Left lung (tissue), 10 donors: Measurements from ENCODE around the gene CLPSL1. TPM values are rescaled to one million over a fixed set of nuclear protein-coding genes. Genes with fewer than 3 reads are reported as not detected.

Experiments
- ATAC-seq: fragments of 200-7000 bp; cut with Tn5 transposase; one replicate; pipeline ENCODE4 v1.9.1; 2020; ENCODE audit warnings: moderate library complexity
- DNase-seq, 4 donors: peaks; one replicate each; pipeline ENCODE4 v3.0.0-alpha.2; 2013 to 2020
- H3K27ac ChIP-seq, 2 donors: fragments of 200-600 bp; sonication (generic) in 1 of 2; one replicate each; pipeline versions ENCODE4 v1.5.0 to v1.8.0; 2020 to 2021
- H3K27me3 ChIP-seq, 2 donors: fragments of 200-600 bp; sonication (generic) in 1 of 2; one replicate each; pipeline versions ENCODE4 v1.5.0 to v1.8.0; 2020 to 2021
- H3K36me3 ChIP-seq, 2 donors: fragments of 200-600 bp; sonication (generic) in 1 of 2; one replicate each; pipeline versions ENCODE4 v1.5.0 to v1.8.0; 2020 to 2021
- H3K4me1 ChIP-seq, 2 donors: fragments of 200-600 bp; one replicate each; pipeline ENCODE4 v1.8.0; 2021
- H3K4me3 ChIP-seq, 2 donors: fragments of 200-600 bp; sonication (generic) in 1 of 2; one replicate each; pipeline versions ENCODE4 v1.5.0 to v1.8.0; 2020 to 2021; ENCODE audit warnings: mild to moderate bottlenecking in 1 of 2
- H3K9me3 ChIP-seq, 2 donors: fragments of 200-600 bp; sonication (generic) in 1 of 2; one replicate each; pipeline versions ENCODE4 v1.5.0 to v1.8.0; 2020 to 2021
- intact Hi-C, 2 donors: fragments of 100-400 bp; cut with DNase I; formaldehyde crosslinking; loops; one replicate each; pipeline versions ENCODE4 v1.11.2 to v1.14.2; 2022
- polyA plus RNA-seq, 6 donors: library from polyadenylated mRNA; unstranded; fragments of 120-200 nt; gene quantifications; one replicate each; pipeline ENCODE4 v1.2.1, GENCODE V29; 2013; ENCODE audit not compliant: insufficient read length in 6 of 6
- total RNA-seq, 2 donors: library from RNA; stranded (reverse); fragmentation: NEBNext Ultra II Directional; extraction: Animal tissue kit (Norgen Biotek cat#: 25700); gene quantifications; one replicate each; pipeline ENCODE4 v1.2.1, GENCODE V29; 2021
- TF ChIP-seq, protein P1 (sequence below), 2 donors: fragments of 200-600 bp; sonication (generic) in 1 of 2; IDR thresholded peaks; one replicate each; pipeline versions ENCODE4 v1.5.0 to v1.8.0; 2021; ENCODE audit warnings: antibody characterized with exemption in 2 of 2
- donor health status: DM: no; HTN: yes; CAD: no.
- donor health status: DM: no; HTN: no; CAD: no.

The CLPSL1 gene
- total and polyA plus RNA-seq, 8 donors: not detected

DNA sequence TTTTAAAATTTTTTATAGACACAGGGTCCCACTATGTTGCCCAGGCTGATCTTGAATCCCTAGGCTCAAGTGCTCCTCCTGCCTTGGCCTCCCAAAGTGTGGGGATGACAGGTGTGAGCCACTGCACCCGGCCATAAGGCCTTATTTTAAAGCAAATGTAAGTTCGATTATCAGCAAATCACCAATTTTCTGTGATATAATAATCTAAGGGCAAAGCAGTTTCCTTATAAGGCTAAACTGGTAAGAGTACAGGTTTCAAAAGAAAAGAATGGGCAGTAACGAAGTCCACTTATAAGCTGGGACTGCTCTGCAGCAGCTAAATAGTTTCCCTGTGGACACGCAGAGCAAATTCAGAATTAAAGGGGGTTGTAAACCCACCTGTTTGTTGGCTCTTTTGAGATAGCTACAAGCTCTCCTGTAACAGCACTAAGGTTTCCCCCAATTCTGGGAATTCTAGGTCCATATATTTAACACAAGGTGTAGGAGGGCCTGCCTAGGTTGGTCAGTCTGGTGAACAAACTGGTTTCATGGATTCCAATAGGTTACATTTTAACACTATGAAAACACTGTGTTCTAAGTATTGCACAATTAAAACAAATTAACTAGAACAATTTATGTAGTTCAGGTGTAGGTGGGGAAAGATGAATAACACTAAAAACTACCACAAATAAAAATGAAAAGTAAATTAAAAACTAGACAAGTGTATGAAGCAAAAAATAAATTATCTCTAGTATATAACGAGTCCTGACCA lies 50.6 kb downstream of the CLPSL1 start:
- TF ChIP-seq, protein P1, sequence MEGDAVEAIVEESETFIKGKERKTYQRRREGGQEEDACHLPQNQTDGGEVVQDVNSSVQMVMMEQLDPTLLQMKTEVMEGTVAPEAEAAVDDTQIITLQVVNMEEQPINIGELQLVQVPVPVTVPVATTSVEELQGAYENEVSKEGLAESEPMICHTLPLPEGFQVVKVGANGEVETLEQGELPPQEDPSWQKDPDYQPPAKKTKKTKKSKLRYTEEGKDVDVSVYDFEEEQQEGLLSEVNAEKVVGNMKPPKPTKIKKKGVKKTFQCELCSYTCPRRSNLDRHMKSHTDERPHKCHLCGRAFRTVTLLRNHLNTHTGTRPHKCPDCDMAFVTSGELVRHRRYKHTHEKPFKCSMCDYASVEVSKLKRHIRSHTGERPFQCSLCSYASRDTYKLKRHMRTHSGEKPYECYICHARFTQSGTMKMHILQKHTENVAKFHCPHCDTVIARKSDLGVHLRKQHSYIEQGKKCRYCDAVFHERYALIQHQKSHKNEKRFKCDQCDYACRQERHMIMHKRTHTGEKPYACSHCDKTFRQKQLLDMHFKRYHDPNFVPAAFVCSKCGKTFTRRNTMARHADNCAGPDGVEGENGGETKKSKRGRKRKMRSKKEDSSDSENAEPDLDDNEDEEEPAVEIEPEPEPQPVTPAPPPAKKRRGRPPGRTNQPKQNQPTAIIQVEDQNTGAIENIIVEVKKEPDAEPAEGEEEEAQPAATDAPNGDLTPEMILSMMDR (IDR thresholded peaks at IDR 0.05): no peak
- no peak for DNase-seq
- intact Hi-C loops: no loop called here
- Histone ChIP-seq H3K27ac (no peak overlapping the region), H3K4me1 (peaks cover 0 to 5% of the 10 kb centered on the region in 2 donors), H3K27me3 (no peaks in the 10 kb centered on the region), H3K9me3 (no peaks in the 10 kb centered on the region), H3K36me3 (peaks cover 0 to 28% of the 10 kb centered on the region in 2 donors), H3K4me3 (no peak overlapping the region)
- ATAC-seq: peak; percentile 78

DNA sequence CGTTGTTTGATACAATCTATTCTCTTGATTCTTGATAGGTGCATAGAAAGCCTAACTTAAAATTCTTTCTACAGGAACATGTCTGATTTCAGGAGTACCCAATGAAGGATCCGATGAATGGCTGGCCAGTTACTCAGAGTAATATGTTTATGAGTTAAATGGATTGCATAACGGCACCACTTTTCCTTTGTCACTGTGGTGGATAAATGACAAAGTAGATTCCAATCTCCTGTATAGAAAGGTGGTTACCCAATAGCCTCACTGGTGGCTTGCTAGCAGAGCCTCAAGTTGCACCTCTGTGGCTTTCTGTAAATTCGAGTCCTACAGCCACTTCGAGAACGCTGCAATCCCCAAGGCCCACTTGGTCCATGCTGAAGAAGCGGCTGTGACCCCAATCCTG lies 52.7 kb downstream of the CLPSL1 start:
- peaks cover 0 to 46% of the 10 kb centered on the region in 2 donors for H3K36me3 ChIP-seq
- peak overlapping the region in 1 of 2 donors; percentile 71 for H3K27ac ChIP-seq
- TF ChIP-seq, protein P1 (IDR thresholded peaks at IDR 0.05): no peak
- H3K4me3 ChIP-seq: no peak overlapping the region
- peaks cover 0 to 5% of the 10 kb centered on the region in 2 donors for H3K4me1 ChIP-seq
- ATAC-seq (no peak), DNase-seq (no peak)
- H3K27me3 ChIP-seq: no peaks in the 10 kb centered on the region
- intact Hi-C loops: no loop called here
- H3K9me3 ChIP-seq: no peaks in the 10 kb centered on the region

Other genes starting within 250 kb of the CLPSL1 start
- 100 to 1,000 TPM; 114 to 139 TPM for gene FKBP5, start 92.1 kb upstream of the CLPSL1 start, total RNA-seq
- gene FKBP5, start 92.1 kb upstream of the CLPSL1 start, polyA plus RNA-seq: 10 to 100 TPM; 15.6 to 22.2 (median 18.5) TPM
- gene ARMC12, start 44.0 kb upstream of the CLPSL1 start, total RNA-seq: under 1 TPM; 0.45 to 0.90 TPM
- 1 to 10 TPM in 1 of 6 donors, under 1 TPM in 5; 0.53 to 1.7 (median 0.86) TPM for gene ARMC12, start 44.0 kb upstream of the CLPSL1 start, polyA plus RNA-seq
- gene CLPSL2, start 4.4 kb upstream of the CLPSL1 start, total RNA-seq: not detected
- not detected for gene CLPSL2, start 4.4 kb upstream of the CLPSL1 start, polyA plus RNA-seq
- gene CLPS, start 16.3 kb downstream of the CLPSL1 start, total RNA-seq: not detected
- not detected for gene CLPS, start 16.3 kb downstream of the CLPSL1 start, polyA plus RNA-seq
- gene LHFPL5, start 24.3 kb downstream of the CLPSL1 start, total RNA-seq: not detected
- gene LHFPL5, start 24.3 kb downstream of the CLPSL1 start, polyA plus RNA-seq: not detected
- gene SRPK1, start 140.1 kb downstream of the CLPSL1 start, total RNA-seq: 10 to 100 TPM; 34.9 to 47.0 TPM
- gene SRPK1, start 140.1 kb downstream of the CLPSL1 start, polyA plus RNA-seq: 10 to 100 TPM; 34.1 to 41.6 (median 39.5) TPM
- 1 to 10 TPM in 1 of 2 donors, not detected in 1; 1.5 TPM for gene SLC26A8, start 243.6 kb downstream of the CLPSL1 start, total RNA-seq
- gene SLC26A8, start 243.6 kb downstream of the CLPSL1 start, polyA plus RNA-seq: under 1 TPM; 0.30 to 0.61 (median 0.53) TPM
- gene MAPK14, start 246.8 kb downstream of the CLPSL1 start, total RNA-seq: 10 to 100 TPM; 52.9 to 84.1 TPM
- gene MAPK14, start 246.8 kb downstream of the CLPSL1 start, polyA plus RNA-seq: 10 to 100 TPM; 64.3 to 75.2 (median 68.3) TPM